Calu3 (cell line): ENCODE results near the gene SERTAD2. TPM values are rescaled to one million over a fixed set of nuclear protein-coding genes. Genes with fewer than 3 reads are reported as not detected.

Source experiments
- BruUV-seq: library from RNA; stranded (reverse); fragments of 400-500 nt; replicated peaks from 2 replicates; lab custom pipeline; 2021; lab: Mats Ljungman, UMichigan
- CTCF ChIA-PET: fragments of 300-600 bp; sonication (Branson Sonifier 250); formaldehyde crosslinking; loops from one replicate; lab custom pipeline; 2022; ENCODE audit warnings: antibody characterized with exemption; lab: Charles Lee
- DNase-seq: peaks from one replicate; pipeline ENCODE4 v3.0.0; 2022
- H3K27ac Mint-ChIP-seq: one replicate; pipeline ENCODE4 v1.8.0; 2022; ENCODE audit warnings: mixed read lengths; ENCODE audit not compliant: unreplicated experiment
- H3K27me3 Mint-ChIP-seq: one replicate; pipeline ENCODE4 v1.8.0; 2022; ENCODE audit warnings: mixed read lengths; ENCODE audit not compliant: unreplicated experiment
- H3K36me3 Mint-ChIP-seq: one replicate; pipeline ENCODE4 v1.8.0; 2022; ENCODE audit warnings: mild to moderate bottlenecking, moderate library complexity, mixed read lengths; ENCODE audit not compliant: insufficient read depth, unreplicated experiment
- H3K4me1 Mint-ChIP-seq: one replicate; pipeline ENCODE4 v1.8.0; 2022; ENCODE audit warnings: mild to moderate bottlenecking, low read depth, mixed read lengths; ENCODE audit not compliant: unreplicated experiment
- H3K4me3 Mint-ChIP-seq: one replicate; pipeline ENCODE4 v1.8.0; 2022; ENCODE audit warnings: mild to moderate bottlenecking, low read depth, moderate library complexity, mixed read lengths; ENCODE audit not compliant: unreplicated experiment
- H3K9me3 Mint-ChIP-seq: one replicate; pipeline ENCODE4 v1.8.0; 2022; ENCODE audit warnings: low read depth, mixed read lengths; ENCODE audit not compliant: unreplicated experiment
- CTCF ChIP-seq: fragments of 200-600 bp; IDR thresholded peaks from one replicate; pipeline ENCODE4 v1.8.0; 2022; ENCODE audit warnings: antibody characterized with exemption; ENCODE audit not compliant: unreplicated experiment
- intact Hi-C: fragments of 100-400 bp; cut with micrococcal nuclease; formaldehyde crosslinking; loops from one replicate; pipeline ENCODE4 v1.10.0; 2022; ENCODE audit not compliant: unreplicated experiment
- total RNA-seq: library from RNA; stranded (reverse); gene quantifications from 2 replicates; pipeline ENCODE4 v1.2.3, GENCODE V29; 2022

SERTAD2 gene
- total RNA-seq, 1 experiment from 2014 or later = 19.2 TPM

GRCh38 chr2:64678771-64679590 lies 25.3 kb upstream of the SERTAD2 start:
- TF ChIP-seq CTCF = no peak
- no peak overlapping the region for H3K27ac Mint-ChIP-seq
- H3K36me3 Mint-ChIP-seq = no peaks in the 10 kb centered on the region
- no peak for DNase-seq
- no peaks in the 10 kb centered on the region for H3K27me3 Mint-ChIP-seq
- H3K4me3 Mint-ChIP-seq = no peak overlapping the region
- BruUV-seq = no TSS peak
- H3K4me1 Mint-ChIP-seq = peaks cover 8% of the 10 kb centered on the region
- intact Hi-C loops = no loop called here
- H3K9me3 Mint-ChIP-seq = no peaks in the 10 kb centered on the region
- CTCF ChIA-PET = interaction anchor here (0.6 kb wide), 1 partner anchor 21 kb away, joined by 3 read pairs; no protein-coding TSS in a partner anchor

GRCh38 chr2:64677530-64677929 lies 23.8 kb upstream of the SERTAD2 start:
- Mint-ChIP-seq H3K27ac (no peak overlapping the region), H3K4me1 (peaks cover 8% of the 10 kb centered on the region), H3K36me3 (no peaks in the 10 kb centered on the region), H3K9me3 (no peaks in the 10 kb centered on the region), H3K4me3 (no peak overlapping the region), H3K27me3 (no peaks in the 10 kb centered on the region)
- no TSS peak for BruUV-seq
- intact Hi-C loops = no loop called here
- no peak for TF ChIP-seq CTCF
- DNase-seq = no peak
- CTCF ChIA-PET = interaction anchor here (0.6 kb wide), 1 partner anchor 10 kb away, joined by 3 read pairs; no protein-coding TSS in a partner anchor

- DNase-seq = no peak
- intact Hi-C loops = no loop called here
- Mint-ChIP-seq H3K27ac (no peak overlapping the region), H3K36me3 (no peaks in the 10 kb centered on the region), H3K4me3 (no peak overlapping the region), H3K9me3 (no peaks in the 10 kb centered on the region), H3K4me1 (no peaks in the 10 kb centered on the region), H3K27me3 (no peaks in the 10 kb centered on the region)
- TF ChIP-seq CTCF = no peak
- no TSS peak for BruUV-seq
- CTCF ChIA-PET = no interaction called here
These were observed 22.1 kb upstream of the SERTAD2 start for GRCh38 chr2:64675860-64676259.

GRCh38 chr2:64672708-64673107 lies 19.0 kb upstream of the SERTAD2 start:
- H3K27ac Mint-ChIP-seq = no peak overlapping the region
- CTCF ChIA-PET = interaction anchor here (0.6 kb wide), 1 partner anchor 158 kb away, joined by 3 read pairs; no protein-coding TSS in a partner anchor

More at GRCh38 chr2:64672708-64673107, 19.0 kb upstream of the SERTAD2 start:
- H3K9me3 Mint-ChIP-seq = no peaks in the 10 kb centered on the region
- TF ChIP-seq CTCF = no peak
- no peak overlapping the region for H3K4me3 Mint-ChIP-seq
- intact Hi-C loops = no loop called here
- DNase-seq = no peak
- no TSS peak for BruUV-seq
- H3K27me3 Mint-ChIP-seq = no peaks in the 10 kb centered on the region
- no peaks in the 10 kb centered on the region for H3K36me3 Mint-ChIP-seq
- H3K4me1 Mint-ChIP-seq = peaks cover 6% of the 10 kb centered on the region
